ENCODE measurements around the gene HS1BP3.

DNA sequence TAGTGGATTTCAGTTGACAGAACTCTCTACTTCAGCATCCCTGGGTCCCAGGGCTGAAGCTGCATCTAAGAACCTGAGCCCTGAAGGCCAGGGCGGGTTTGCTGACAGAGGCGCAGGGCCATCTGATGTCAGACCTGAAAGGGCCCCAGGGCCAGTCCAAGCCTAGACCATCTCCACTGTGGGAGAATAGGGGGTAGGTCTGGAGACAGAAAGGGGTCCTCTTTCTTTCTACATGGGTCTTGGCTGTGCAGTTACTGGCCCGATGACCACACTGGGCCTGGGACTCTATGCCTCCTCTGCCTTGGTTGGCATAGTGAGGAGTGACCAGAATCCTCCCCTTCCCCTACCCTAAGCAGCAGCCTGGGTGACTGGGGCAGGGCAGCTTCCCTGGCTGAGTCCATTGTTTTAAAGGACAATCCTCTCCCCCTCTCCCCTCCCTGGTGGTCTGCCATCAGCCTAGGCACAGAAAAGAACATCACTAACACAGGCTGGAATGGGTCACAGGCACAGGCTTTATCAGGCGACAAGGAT lies 34.5 kb downstream of the HS1BP3 start:
- TF ChIP-seq CTCF (IDR thresholded peaks at IDR 0.05) (no peak), POLR2A (IDR thresholded peaks at IDR 0.05) (no peak), POLR2AphosphoS5 (IDR thresholded peaks at IDR 0.05; ENCODE audit: insufficient read depth in 1 of 2, low read depth in 1 of 2) (no peak)
